CD4-positive, alpha-beta T cell treated with Interleukin-6 for 4 hours (primary cell): Measurements from ENCODE around the gene PAQR5.
"Not testable (repeated sequence)": the region's sequence is repeated elsewhere in the genome, so short reads cannot be mapped to it uniquely, and the experiment has no call there.

Source experiments
- DNase-seq: peaks from one replicate; pipeline ENCODE4 v3.0.0-alpha.2; 2020; ENCODE audit warnings: mixed read lengths

The PAQR5 gene

DNA sequence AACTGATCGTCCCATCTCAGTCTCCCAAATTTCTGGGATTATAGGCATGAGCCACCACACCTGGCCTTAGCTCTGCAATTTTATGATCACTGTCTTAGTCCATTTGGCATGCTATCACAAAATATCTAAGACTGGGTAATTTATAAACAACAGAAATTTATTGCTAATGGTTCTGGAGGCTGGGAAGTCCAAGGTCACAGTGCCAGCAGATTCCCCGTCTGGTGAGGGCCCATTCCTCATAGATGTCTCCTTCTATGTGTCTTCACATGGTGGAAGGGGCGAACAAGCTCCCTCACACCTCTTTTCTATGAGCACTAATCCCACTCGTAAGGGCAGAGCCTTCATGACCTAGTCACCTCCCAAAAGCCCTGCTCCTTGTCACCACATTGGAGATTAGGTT, 60.1 kb downstream of the PAQR5 start:
- no peak for DNase-seq

DNA sequence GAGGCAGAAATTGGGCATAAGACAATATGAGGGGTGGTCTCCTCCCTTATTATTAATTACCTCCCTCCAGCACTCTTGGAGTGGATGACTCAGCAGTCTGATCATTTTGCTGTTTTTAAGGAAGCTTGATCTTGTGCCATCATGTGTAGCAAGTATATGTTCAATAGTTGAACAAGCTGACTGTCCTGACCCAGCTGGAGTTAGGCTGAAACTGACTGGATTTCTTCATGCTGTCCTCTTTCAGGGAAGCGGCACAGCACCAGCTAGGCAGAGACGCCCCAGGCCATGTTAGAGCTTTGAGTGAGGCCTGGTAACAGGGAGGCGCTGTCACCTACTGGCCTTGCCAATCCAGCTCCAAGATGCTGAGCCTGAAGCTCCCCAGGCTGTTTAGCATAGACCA, 61.0 kb downstream of the PAQR5 start:
- DNase-seq = no peak

DNA sequence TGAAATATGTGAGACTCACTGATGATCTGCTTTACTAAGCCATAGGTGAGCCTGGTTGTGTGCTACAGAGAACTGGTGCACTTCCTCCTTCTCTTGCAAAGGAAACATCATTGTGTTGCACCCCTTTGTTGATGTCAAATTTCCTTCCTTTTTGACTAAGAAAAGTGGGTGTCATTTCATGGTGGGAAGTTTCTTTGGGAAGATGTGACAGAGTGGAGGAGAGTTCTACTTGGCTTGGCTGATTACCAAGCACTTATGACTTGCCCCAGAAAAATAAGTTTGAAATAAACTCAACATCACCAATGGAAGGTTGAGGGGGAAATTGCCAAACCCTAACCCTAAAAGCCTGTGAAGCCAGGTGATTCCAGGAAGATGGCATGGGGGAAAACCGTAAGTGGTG, 61.9 kb downstream of the PAQR5 start:
- no peak for DNase-seq

DNA sequence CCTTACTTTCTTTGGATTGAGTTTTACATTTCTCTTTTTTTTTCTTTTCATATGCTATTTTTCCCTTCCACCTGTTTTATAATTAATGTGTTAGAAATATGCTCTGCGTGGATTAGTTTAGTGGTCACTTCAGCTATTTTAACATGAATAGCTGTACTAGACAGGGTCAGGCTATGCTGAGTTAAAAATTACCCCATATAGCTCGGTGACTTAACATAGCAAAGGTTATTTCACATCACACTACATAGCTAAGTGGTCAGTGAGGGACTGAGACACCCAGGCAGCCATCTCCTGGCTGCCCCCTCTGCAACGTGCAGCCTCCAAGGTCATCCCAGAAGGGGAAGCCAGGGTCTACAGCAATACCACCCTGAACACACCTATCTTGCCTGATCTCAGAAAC, 68.5 kb downstream of the PAQR5 start:
- no peak for DNase-seq

DNA sequence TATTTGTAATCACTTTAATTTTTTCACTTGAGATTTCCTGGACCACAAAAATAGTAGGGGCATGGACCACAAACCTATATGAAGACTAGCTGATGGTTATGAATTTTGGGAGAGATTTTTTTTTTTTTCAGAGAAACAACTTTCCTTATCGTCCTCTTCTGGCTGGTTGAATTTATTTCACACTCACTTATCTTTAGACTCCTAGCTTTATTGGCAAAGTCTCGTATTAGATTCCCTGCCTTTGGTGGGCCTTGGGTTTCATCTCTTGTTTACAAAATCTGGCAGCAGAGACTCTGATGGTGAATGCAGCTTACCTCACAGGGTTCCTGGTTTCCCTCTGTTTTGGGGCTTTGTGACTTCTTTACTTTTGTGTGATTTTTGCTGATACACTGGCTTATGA, 70.9 kb downstream of the PAQR5 start:
- no peak for DNase-seq

DNA sequence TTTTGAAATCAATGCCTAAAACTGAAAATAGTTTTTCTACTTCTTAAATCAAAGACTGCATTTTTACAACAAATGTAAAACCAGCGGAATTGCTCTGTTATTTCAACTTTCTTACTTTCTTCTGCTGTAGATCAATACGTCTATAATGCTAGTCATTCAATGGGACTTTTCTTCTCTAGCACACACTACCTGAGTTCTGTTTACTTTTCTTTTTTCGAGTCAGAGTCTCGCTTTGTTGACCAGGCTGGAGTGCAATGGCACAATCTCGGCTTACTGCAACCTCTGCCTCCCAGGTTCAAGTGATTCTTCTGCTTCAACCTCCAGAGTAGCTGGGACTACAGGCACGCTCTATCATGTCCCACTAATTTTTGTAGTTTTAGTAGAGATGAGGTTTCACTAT, 74.7 kb downstream of the PAQR5 start:
- no peak for DNase-seq

DNA sequence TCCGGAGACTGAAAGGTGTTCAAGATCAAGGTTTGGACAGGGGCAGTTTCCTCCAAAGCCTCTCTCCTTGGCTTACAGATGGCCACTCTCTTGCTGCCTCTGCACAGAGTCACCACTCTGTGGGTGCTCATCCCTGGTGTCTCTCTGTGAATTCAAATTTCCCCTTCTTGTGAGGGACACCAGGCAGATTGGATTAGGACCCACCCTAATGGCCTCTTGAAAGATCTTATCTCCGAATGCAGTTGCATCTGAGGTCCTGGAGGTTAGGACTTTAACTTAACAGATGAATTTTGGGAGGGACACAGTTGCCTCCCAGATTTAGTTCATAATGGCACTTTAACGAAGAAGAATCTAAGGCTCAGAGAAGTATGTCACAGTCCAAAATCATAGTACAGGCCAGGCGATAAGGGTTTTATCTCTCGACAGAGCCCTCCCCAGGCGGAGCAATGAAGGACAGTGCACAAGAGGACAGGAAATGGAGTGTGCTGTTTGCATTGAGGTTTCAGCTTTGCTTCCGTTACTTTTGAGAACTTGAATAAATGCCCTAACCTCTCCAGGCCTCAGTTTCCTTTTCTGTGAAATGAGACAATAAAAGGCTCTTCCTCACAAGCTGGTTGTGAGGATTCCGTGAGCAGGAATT, 76.6 kb downstream of the PAQR5 start:
- no peak for DNase-seq

DNA sequence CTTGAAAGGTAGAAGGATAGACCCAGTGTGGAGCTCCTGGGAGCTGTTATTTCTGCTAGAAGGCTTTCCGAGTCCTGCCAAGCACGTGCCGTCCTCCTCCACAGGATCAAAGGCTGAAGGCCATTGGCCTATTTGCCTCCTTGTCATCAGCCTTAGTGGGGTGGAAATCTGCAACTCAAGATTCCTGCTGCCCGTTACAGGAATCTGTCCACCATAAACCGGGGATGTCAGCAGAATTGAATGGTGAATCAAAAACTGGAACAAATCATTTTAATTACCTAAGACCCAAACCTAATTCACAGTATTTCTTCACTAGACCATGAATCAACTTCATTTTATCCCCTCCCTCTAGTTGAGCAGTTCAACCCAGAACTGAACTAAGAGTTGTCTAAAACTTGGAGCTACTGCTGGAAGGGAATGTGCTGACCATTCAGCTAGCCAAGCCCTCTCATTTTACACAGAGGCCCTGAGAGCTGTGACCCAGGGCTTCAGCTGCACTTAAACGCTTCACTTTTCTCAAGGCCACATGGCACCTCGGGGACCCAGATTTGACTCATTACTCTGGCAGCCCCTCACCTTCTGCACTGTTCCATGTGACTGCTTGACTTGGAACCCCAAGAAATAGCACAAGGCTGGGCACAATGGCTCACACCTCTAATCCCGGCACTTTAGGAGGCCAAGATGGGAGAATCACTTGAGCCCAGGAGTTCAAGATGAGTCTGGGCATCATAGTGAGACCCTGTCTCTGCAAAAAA, 78.7 kb downstream of the PAQR5 start:
- DNase-seq = no peak

DNA sequence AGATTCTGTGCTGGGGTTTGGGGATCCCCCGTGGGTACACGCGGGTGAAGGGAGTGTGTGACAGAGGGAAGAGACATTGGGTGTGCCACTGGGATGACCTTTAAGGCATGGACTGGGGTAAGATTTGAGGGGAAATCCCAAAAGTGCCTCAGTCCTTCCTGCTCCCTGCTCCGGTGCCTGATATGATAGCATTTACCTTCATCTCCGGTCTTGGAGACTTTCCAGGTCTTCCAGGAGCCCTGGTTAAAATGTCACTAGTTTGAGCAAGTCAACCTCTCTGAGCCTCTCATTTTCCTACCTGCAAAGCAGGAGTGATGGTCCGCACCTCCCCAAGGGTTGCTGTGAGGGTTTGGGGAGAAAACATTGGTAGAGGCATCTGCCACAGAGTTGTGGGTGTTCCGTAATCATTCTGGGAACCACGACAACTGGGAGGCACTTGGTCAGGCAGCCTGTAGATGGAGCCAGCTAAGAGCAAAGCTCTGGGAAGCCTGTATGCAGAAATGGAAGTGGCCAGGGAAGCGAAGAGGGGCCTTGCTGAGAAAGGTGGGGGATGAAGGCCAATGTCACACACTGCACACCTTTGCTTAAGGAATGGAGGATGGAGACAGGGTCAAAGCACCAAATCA, 81.5 kb downstream of the PAQR5 start:
- DNase-seq = no peak

DNA sequence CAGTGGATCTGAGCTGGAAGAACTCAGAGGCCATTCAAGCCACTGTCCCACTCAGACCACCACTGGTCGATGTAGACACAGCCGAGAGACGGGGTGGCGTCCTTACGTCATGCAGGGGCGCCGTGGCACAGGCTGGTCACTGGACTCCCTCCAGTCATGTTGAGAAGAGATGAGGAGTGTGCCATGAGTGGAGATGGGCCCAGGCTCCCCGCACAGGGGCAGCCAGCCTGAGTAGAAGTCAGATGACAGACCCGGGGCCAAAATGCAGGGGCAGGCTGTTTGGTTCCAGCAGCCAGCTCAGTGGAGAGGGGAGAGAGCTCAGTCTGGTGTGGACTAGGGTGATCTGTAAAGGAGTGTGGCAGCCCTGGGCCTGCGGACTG, 82.0 kb downstream of the PAQR5 start:
- no peak for DNase-seq

DNA sequence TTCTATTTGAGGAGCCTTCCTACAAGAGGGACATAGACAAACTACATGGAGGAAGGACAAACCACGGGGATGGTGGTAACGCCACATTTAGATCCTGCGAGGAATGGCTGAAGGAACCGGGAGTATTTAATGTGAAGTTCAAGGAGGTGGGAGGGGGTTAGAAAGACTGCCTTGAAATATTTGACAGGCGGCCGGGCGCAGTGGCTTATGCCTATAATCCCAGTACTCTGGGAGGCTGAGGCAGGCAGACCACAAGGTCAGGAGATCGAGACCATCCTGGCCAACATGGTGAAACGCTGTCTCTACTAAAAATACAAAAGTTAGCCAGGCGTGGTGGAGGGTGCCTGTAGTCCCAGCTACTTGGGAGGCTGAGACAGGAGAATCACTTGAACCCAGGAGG, 83.5 kb downstream of the PAQR5 start:
- DNase-seq = not testable (repeated sequence)

DNA sequence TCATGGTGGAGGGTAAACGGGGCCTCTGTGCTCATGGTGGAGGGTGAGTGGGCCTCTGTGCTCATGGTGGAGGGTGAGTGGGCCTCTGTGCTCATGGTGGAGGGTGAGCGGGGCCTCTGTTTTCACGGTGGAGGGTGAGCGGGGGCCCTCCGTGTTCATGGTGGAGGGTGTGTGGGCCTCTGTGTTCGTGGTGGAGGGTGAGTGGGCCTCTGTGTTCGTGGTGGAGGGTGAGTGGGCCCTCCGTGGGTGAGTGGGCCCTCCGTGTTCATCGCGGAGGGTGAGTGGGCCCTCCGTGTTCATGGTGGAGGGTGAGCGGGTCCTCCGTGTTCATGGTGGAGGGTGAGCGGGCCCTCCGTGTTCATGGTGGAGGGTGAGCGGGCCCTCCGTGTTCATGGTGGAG, 85.4 kb downstream of the PAQR5 start:
- DNase-seq = not testable (repeated sequence)

DNA sequence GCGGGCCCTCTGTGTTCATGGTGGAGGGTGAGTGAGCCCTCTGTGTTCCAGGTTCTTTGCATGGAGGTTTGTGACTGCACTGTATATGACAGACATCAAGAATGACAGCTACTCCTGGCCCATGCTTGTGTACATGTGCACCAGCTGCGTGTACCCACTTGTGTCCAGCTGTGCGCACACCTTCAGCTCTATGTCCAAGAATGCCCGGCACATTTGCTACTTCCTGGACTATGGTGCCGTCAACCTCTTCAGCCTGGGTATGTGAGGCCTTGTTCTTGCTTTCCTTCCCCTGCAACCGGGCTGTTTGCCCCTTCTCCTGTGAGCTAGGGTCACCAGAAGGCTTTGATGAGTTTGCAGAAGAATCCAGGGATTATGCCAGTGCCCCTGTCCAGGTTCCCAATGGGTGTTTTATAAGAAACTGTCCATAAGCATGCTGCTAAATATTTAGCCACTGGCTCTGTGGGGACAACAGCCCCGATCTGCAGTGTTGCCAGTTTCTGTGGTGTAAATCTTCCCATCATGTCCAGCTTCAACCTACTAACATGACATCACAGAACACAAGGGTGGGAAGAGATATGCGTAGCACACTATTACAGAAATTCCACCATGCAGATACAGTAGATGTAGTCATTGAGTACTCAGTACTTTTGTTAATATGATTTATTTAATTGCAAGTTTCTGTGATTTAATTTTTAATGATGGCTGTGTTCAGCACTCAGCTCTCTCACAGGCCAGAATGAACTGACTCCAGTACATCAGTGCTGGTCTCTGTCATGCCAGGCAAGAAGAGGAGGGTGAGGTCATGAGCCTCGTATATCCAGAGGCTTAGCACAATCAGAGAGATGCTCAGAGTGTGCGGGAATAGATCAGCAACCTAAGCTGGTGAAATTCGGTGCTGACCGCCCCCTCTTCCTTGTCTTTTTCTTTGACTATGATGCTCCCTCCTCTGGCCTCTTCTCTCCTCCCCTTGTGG, 86.2 kb downstream of the PAQR5 start:
- no peak for DNase-seq

DNA sequence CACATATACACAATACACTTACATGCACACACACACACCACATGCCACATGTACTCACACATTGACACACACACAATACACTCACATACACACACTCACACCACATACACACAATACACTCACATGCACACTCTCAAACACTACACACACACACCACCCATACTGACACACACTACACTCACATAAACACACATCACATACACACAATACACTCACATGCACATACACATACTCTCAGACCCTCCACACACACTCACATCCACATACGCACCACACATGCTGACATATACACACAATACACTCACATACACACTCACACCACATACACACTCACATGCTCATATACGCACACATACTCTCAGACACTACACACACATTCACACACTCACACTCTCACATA, 87.1 kb downstream of the PAQR5 start:
- no peak for DNase-seq

DNA sequence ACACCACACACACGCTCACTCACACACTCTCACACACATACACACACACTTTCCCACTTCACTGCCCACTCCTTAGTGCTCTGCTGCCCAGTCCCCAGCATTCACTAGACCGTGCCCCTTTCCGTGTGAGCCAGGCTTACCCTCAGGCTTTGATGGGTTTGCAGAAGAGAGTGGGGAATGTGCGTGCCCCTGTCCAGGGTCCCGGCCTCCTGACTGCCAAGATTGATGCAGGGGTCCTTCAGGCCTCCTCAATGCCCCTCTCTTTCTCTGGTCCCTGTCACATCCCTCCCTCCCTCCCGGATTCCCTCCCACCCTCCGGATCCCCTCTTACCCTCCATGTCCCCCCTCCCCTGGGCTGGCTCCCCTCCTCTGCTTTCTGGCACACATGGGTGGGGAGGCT, 87.6 kb downstream of the PAQR5 start:
- no peak for DNase-seq

DNA sequence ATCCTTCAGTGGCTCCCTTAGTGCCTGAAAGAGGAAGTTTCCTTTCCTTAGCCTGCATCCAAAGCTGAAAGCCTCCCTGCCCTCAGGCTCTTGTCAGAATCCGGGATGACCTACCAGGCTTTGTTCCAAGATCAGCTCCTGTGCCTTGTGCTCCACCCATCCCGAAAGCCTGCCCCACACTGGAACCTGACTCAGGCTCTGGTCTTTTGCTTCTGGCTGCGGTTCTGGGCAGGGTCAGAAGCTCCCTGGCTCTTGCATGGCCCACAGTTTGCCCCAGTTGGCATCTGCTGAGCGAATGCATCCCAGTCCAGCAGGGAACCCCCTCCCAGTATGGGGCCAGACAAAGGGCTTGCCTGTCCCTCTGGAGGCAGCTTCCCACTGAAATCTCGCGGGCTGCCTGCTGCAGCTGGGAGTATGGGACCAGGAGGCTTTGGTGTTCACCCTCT, 89.6 kb downstream of the PAQR5 start:
- no peak for DNase-seq

DNA sequence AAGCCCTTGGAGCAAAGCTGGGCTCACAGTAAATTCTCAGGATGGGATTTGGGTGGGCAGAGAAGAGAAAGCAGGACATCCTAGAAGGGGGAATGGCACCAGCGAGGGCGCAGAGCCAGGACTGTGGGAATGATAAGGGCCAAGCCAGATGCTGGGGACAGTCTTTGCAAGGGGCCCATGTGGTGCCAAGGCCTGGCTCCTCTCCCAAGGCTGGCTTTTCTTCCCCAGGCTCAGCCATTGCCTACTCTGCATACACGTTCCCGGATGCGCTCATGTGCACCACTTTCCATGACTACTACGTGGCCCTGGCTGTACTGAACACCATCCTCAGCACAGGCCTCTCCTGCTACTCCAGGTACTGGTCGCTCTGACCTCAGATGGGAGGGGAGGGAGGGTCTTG, 90.7 kb downstream of the PAQR5 start:
- no peak for DNase-seq

DNA sequence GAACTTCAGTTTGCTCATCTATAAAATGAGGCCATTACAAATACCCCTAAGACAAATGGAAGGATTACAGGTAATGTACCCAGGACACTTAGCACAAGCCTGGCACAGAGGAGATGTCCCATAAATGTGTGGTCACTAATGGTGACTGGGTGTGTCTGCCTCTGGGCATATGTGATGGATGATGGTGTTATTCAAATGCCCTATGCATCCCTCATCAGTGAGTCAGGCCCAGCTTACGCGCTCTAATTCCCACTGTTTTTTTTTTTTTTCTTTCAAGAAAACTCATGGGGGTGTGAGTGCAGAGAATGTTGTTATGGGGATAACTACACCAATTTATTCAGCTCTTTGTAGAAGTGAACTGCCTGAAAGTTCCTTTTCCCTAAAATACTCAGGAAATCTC, 91.9 kb downstream of the PAQR5 start:
- DNase-seq = no peak

DNA sequence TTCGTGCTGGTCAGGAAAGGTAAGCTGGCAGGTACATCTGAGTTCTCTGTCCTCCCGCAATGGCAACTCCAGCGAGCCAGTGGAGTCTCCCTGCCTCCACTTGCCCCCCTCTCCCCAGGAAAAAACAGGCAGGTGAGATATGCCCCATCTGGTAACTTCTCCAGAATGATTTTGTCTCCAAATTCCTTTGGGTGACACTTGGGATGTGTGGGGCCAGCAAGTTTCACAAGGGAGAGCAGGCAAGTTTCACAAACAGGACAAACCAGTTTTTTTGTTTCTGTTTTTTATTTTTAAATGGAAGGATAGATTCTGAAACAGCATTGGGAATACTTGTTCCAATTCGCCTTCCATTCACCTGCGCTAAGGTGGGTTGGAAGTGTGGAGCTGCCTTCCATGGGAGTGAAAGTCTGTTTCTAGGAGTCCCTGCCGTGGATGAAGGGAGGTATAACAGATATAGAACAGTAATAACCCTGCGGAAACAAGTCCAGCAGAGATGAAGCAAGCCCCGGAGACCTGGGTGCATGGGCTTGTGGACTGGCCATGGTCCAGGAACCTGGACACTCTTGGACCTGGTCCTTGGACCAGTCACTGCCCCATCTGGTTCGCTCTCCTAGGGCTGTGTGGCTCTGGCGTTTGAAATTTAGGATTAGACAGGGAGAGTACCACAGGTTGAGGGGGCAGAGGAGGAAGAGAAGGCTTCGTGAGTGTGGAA, 92.5 kb downstream of the PAQR5 start:
- DNase-seq = no peak

DNA sequence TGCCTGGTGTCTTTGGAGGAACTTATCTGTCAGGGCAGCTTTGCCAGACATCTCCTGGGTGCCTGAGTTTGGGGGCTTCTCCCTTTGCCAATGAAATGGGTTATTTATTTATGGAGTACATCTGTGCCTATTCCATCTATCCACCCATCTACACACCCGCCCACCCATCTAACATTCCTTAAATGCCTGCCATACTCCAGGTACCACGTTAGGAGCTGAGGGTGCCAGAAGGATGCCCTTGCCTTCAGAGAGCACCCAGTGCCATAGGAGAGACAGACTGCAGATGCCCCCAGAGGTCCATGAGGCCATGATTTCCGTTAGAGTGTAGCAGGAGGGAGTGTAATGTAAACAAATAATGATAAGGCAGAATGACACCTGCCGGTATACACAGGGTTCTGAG, 93.6 kb downstream of the PAQR5 start:
- DNase-seq = no peak

DNA sequence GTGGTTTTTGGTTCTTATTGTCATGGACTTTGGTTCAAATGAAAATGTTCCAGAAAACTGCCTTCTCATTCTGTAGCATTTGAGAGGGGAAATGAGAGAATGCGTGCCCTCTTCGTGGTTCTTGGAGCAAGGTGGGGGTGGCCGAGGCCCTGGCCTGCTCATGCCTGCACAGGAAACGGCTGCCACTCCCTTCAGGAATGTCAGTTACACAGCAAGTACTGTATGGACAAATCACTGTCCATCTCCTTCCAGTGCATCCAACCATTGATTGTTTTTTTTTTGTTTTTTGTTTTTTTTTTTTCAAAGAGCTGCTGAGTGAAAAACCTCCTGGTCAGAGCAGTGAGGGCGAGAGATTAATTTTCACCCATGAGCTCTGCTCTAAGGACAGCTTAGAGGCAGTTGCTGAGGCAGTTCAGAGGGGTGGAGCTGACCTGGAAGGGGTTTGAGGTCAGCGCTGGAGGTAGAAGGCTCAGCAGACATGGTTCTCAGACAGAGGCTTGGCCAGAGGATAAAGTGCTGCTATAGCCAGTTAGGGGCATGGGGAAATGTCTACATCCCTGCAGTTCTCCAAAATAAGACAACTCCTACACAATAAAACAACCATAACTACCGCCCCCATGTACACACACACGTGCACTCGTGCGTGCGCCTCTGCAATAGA, 95.2 kb downstream of the PAQR5 start:
- no peak for DNase-seq
